OCI-LY3 (cell line): ENCODE data around the gene CACNG1.

Experiments
- CTCF ChIP-seq: fragments of 200-600, 300-600 bp; sonication (generic); IDR thresholded peaks from 2 replicates; pipeline ENCODE4 v1.5.1; 2014; ENCODE audit warnings: antibody characterized with exemption, low read length, low read depth
- EZH2phosphoT487 ChIP-seq: fragments of 200-600 bp; shearing (Covaris generic); IDR thresholded peaks from 2 replicates; pipeline ENCODE4 v1.6.1; 2018; ENCODE audit warnings: antibody characterized with exemption, mixed run types, low read depth

GRCh38 chr17:67051837-67052236, 7.5 kb downstream of the CACNG1 start:
- TF ChIP-seq CTCF, result no peak
- TF ChIP-seq EZH2phosphoT487, result no peak
